Activated CD4-positive, alpha-beta T cell treated with anti-CD3 and anti-CD28 coated beads, Interleukin-2, amount 50 U/mL, for 48 hours (primary cell): ENCODE measurements around the gene SLC20A1.
"Not testable (repeated sequence)": the region's sequence is repeated elsewhere in the genome, so short reads cannot be mapped to it uniquely, and the experiment has no call there.

Source experiments
- DNase-seq, 2 experiments: peaks; one replicate each; pipeline ENCODE4 v3.0.0-alpha.2; 2020

SLC20A1 gene

GRCh38 chr2:112648081-112648480 is 2.3 kb downstream of the SLC20A1 start:
- no peak for DNase-seq

- DNase-seq, result no peak
Measured at GRCh38 chr2:112656679-112657078, 10.9 kb downstream of the SLC20A1 start.

GRCh38 chr2:112658301-112658700 is 12.6 kb downstream of the SLC20A1 start:
- no peak for DNase-seq

GRCh38 chr2:112658839-112659667 is 13.3 kb downstream of the SLC20A1 start:
- no peak for DNase-seq

- no peak for DNase-seq
Measured at GRCh38 chr2:112660138-112660537, 14.4 kb downstream of the SLC20A1 start.

GRCh38 chr2:112661656-112662305 is 16.0 kb downstream of the SLC20A1 start:
- DNase-seq, result no peak

GRCh38 chr2:112662704-112663103 is 17.0 kb downstream of the SLC20A1 start:
- DNase-seq, result no peak

GRCh38 chr2:112664689-112665088 is 18.9 kb downstream of the SLC20A1 start:
- no peak for DNase-seq

GRCh38 chr2:112665113-112665780 is 19.5 kb downstream of the SLC20A1 start:
- no peak for DNase-seq

- no peak for DNase-seq
Measured at GRCh38 chr2:112666761-112667122, 21.0 kb downstream of the SLC20A1 start.

- not testable (repeated sequence) for DNase-seq
Measured at GRCh38 chr2:112667540-112667939, 21.8 kb downstream of the SLC20A1 start.

GRCh38 chr2:112669667-112670066 is 23.9 kb downstream of the SLC20A1 start:
- DNase-seq, result no peak

- no peak for DNase-seq
Measured at GRCh38 chr2:112670252-112671022, 24.7 kb downstream of the SLC20A1 start.

GRCh38 chr2:112671801-112672200 is 26.1 kb downstream of the SLC20A1 start:
- DNase-seq, result no peak

- no peak for DNase-seq
Measured at GRCh38 chr2:112673008-112673407, 27.3 kb downstream of the SLC20A1 start.

GRCh38 chr2:112674229-112674628 is 28.5 kb downstream of the SLC20A1 start:
- no peak for DNase-seq

- DNase-seq, result no peak
Measured at GRCh38 chr2:112679484-112679883, 33.7 kb downstream of the SLC20A1 start.

- DNase-seq, result no peak
Measured at GRCh38 chr2:112680666-112681101, 34.9 kb downstream of the SLC20A1 start.

GRCh38 chr2:112682101-112682500 is 36.4 kb downstream of the SLC20A1 start:
- DNase-seq, result no peak

GRCh38 chr2:112683550-112684414 is 38.0 kb downstream of the SLC20A1 start:
- DNase-seq, result no peak

GRCh38 chr2:112684415-112684775 is 38.7 kb downstream of the SLC20A1 start:
- no peak for DNase-seq

- DNase-seq, result no peak
Measured at GRCh38 chr2:112685271-112685884, 39.6 kb downstream of the SLC20A1 start.
